Measurements from ENCODE around the gene ADRB1. TPM values are rescaled to one million over a fixed set of nuclear protein-coding genes. Genes with fewer than 3 reads are reported as not detected.

Gene ADRB1
- total and polyA plus RNA-seq, 2 of the 13 experiments (the other 11 are each of a cell fraction or from before 2014, with no cell fraction given), result 0.07 TPM; not detected in 1

- 20% methylated on average over 3 of the region's 3 CpGs for WGBS (ENCODE audit: low lambda C conversion rate)
- no peaks in the 10 kb centered on the region for H3K36me3 ChIP-seq (replicated peaks in 1 of 2; ENCODE audit: control insufficient read depth in 1 of 2, insufficient read depth in 2 of 2, low read length in 2 of 2)
- no peak overlapping the region for H3K27ac ChIP-seq (ENCODE audit: extremely low read length, insufficient read depth, low read length)
- in situ Hi-C loops (cut with HindIII; ENCODE audit: extremely low pct_ligation_motif_present, low pct_unique_long_range_greater_than_20kb), result no loop called here
- H2AFZ ChIP-seq (ENCODE audit: low read length), result no peak overlapping the region
- DNase-seq (ENCODE audit: low spot score) (no peak), ATAC-seq (no peak), FAIRE-seq (no peak)
- no peak overlapping the region for H3K4me2 ChIP-seq (ENCODE audit: low read depth, low read length)
- intact Hi-C loops (cut with micrococcal nuclease; ENCODE audit: unreplicated experiment), result no loop called here
- no peaks in the 10 kb centered on the region for H3K79me2 ChIP-seq (ENCODE audit: insufficient read depth, low read length)
- CTCF ChIA-PET (ENCODE audit: low intra/inter-chr PET ratio, low total read pairs), result no interaction called here
- no peaks in the 10 kb centered on the region for H3K9me3 ChIP-seq (ENCODE audit: low read length)
- no peak overlapping the region for H3K9ac ChIP-seq (ENCODE audit: insufficient read depth, low read depth, low read length)
- H3K4me3 ChIP-seq (replicated peaks in 1 of 3; ENCODE audit: insufficient read depth in 1 of 3, low read depth in 2 of 3, low read length in 3 of 3), result no peak overlapping the region
- TF ChIP-seq CHCHD3 (CRISPR knock-in tag; IDR thresholded peaks at IDR 0.05), result no peak
- peak; percentile 71 for TF ChIP-seq ATF7 (IDR thresholded peaks at IDR 0.05)
- TF ChIP-seq ATF7 (CRISPR knock-in tag; IDR thresholded peaks at IDR 0.05), result no peak
- peaks cover 8% of the 10 kb centered on the region; the same call in 1 of the 2 replicates for H3K4me1 ChIP-seq (ENCODE audit: insufficient read depth, low read length)
- POLR2A ChIA-PET, result no interaction called here
- no peaks in the 10 kb centered on the region for H4K20me1 ChIP-seq (ENCODE audit: insufficient read depth, low read length)
- BruUV-seq (replicated peaks), result no TSS peak
- no peaks in the 10 kb centered on the region; a peak in 4 of 5 replicates for H3K27me3 ChIP-seq (ENCODE audit: control insufficient read depth in 1 of 2, insufficient read depth in 2 of 2, low read length in 2 of 2)
Measured at GRCh38 chr10:114027951-114028350, 15.7 kb upstream of the ADRB1 start.

GRCh38 chr10:114028425-114028824 is 15.2 kb upstream of the ADRB1 start:
- Histone ChIP-seq H3K4me3 (replicated peaks in 1 of 3; ENCODE audit: insufficient read depth in 1 of 3, low read depth in 2 of 3, low read length in 3 of 3) (no peak overlapping the region), H3K27me3 (ENCODE audit: control insufficient read depth in 1 of 2, insufficient read depth in 2 of 2, low read length in 2 of 2) (no peaks in the 10 kb centered on the region; a peak in 4 of 5 replicates), H3K79me2 (ENCODE audit: insufficient read depth, low read length) (no peaks in the 10 kb centered on the region), H3K27ac (ENCODE audit: extremely low read length, insufficient read depth, low read length) (no peak overlapping the region), H3K36me3 (replicated peaks in 1 of 2; ENCODE audit: control insufficient read depth in 1 of 2, insufficient read depth in 2 of 2, low read length in 2 of 2) (no peaks in the 10 kb centered on the region), H3K9ac (ENCODE audit: insufficient read depth, low read depth, low read length) (no peak overlapping the region), H3K9me3 (ENCODE audit: low read length) (no peaks in the 10 kb centered on the region), H3K4me2 (ENCODE audit: low read depth, low read length) (no peak overlapping the region), H2AFZ (ENCODE audit: low read length) (no peak overlapping the region), H4K20me1 (ENCODE audit: insufficient read depth, low read length) (no peaks in the 10 kb centered on the region), H3K4me1 (ENCODE audit: insufficient read depth, low read length) (peaks cover 8% of the 10 kb centered on the region; the same call in 1 of the 2 replicates)
- BruUV-seq (replicated peaks), result no TSS peak
- POLR2A ChIA-PET, result no interaction called here
- CTCF ChIA-PET (ENCODE audit: low intra/inter-chr PET ratio, low total read pairs), result no interaction called here
- intact Hi-C loops (cut with micrococcal nuclease; ENCODE audit: unreplicated experiment) (no loop called here), in situ Hi-C loops (cut with HindIII; ENCODE audit: extremely low pct_ligation_motif_present, low pct_unique_long_range_greater_than_20kb) (no loop called here)
- ATAC-seq, result no peak
- no peak for FAIRE-seq
- no peak for DNase-seq (ENCODE audit: low spot score)
- WGBS (ENCODE audit: low lambda C conversion rate), result 40% methylated on average over 4 of the region's 4 CpGs
- no peak for TF ChIP-seq JDP2 (CRISPR knock-in tag; IDR thresholded peaks at IDR 0.05; ENCODE audit: borderline replicate concordance)
- TF ChIP-seq ZNF121 (CRISPR knock-in tag; IDR thresholded peaks at IDR 0.05), result no peak
- TF ChIP-seq GMEB2 (CRISPR knock-in tag; IDR thresholded peaks at IDR 0.05; ENCODE audit: low read depth), result no peak
- TF ChIP-seq GATAD2A (CRISPR knock-in tag; IDR thresholded peaks at IDR 0.05), result no peak
- TF ChIP-seq SRF (IDR thresholded peaks at IDR 0.05; ENCODE audit: low read depth, low read length), result no peak
- TF ChIP-seq IRF9 (CRISPR knock-in tag; IDR thresholded peaks at IDR 0.05; ENCODE audit: borderline replicate concordance), result no peak
- TF ChIP-seq FOSL1 (CRISPR knock-in tag; IDR thresholded peaks at IDR 0.05; ENCODE audit: borderline replicate concordance), result no peak
- no peak for TF ChIP-seq ZSCAN22 (CRISPR knock-in tag; IDR thresholded peaks at IDR 0.05)

Measured in HepG2 (cell line).